GM23248 (cell line): ENCODE measurements around the gene ATP2B2.

Experiments used
- EZH2 ChIP-seq: fragments of 200-600 bp; sonication (generic); IDR thresholded peaks from 2 replicates; pipeline ENCODE4 v1.6.1; 2018; ENCODE audit warnings: antibody characterized with exemption, mild to moderate bottlenecking; ENCODE audit not compliant: insufficient read depth, poor library complexity, severe bottlenecking
- EZH2phosphoT487 ChIP-seq: fragments of 200-600 bp; sonication (generic); IDR thresholded peaks from 2 replicates; pipeline ENCODE4 v1.6.1; 2018; ENCODE audit warnings: antibody characterized with exemption, moderate library complexity, mild to moderate bottlenecking, low read depth; ENCODE audit not compliant: insufficient read depth

DNA sequence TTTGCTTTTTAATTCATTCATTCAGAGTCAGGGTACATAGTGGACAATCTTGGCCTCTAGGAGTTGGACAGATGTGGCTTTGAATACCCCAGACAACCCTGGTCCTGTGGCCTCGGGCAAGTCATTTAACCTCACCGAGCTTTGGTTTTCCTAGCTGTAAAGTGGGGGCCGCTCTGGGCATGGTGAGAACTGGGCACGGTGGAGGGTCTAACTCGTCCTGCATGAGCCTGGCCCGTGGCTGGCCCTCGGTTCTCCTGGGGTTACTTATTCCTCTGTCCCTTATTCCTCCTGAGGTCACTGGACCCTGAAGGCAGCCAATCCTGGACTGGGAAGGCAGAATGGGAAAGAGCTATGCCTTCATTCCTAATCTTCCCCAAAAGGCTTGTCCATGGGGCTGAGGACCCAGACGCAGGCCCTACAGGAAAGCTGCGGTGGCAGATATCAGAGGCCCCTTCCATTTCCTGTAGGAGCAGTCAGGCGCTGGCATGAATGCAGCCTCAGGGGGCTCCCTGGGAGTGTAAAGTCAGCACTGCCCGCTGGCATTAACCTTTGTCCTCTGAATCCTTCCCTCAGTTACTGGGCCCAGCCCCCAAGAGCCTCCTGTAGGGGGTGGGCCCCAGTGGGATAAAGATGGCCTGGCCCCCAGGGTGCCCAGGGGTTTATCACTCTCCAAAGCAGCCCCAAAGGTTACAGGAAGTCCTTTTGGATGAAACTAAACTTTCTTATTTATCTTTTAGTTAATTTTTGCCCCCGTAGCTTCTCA is 166.6 kb downstream of the ATP2B2 start:
- TF ChIP-seq EZH2phosphoT487 (no peak), EZH2 (no peak)
